Gastrocnemius medialis (tissue), 4 donors: ENCODE data around the gene FBXO5. TPM values are rescaled to one million over a fixed set of nuclear protein-coding genes. Genes with fewer than 3 reads are reported as not detected.

ENCODE experiments used
- ATAC-seq, 2 donors: fragments of 150-250 bp; one replicate each; pipeline ENCODE4 v1.9.1; 2016
- DNase-seq, 2 donors: peaks; one replicate each; pipeline ENCODE4 v3.0.0-alpha.2; 2019
- H3K27ac ChIP-seq, 4 donors: fragments of 200-600 bp; sonication (generic); 1 replicate in 1 of 4; 2 replicates in 3 of 4; pipeline ENCODE4 v1.5.1; 2016 to 2018; ENCODE audit warnings: mild to moderate bottlenecking in 2 of 4, moderate library complexity in 1 of 4
- H3K27me3 ChIP-seq, 3 donors: fragments of 200-600 bp; sonication (generic) in 2 of 3; 1 replicate in 1 of 3; 2 replicates in 2 of 3; pipeline versions ENCODE4 v1.5.1 to v1.6.0; 2016 to 2019; ENCODE audit warnings: mild to moderate bottlenecking in 1 of 3, moderate library complexity in 1 of 3
- H3K36me3 ChIP-seq, 2 donors: fragments of 200-600 bp; sonication (generic) in 1 of 2; one replicate each; pipeline ENCODE4 v1.5.1; 2017 to 2018
- H3K4me1 ChIP-seq, 2 donors: fragments of 200-600 bp; sonication (generic) in 1 of 2; one replicate each; pipeline ENCODE4 v1.5.1; 2016 to 2017; ENCODE audit warnings: mild to moderate bottlenecking in 2 of 2
- H3K4me3 ChIP-seq, 4 donors: fragments of 200-600 bp; sonication (generic) in 3 of 4; 1 replicate in 1 of 4; 2 replicates in 3 of 4; pipeline ENCODE4 v1.5.1; 2016 to 2019; ENCODE audit warnings: mild to moderate bottlenecking in 2 of 4
- H3K9me3 ChIP-seq, 3 donors: fragments of 200-600 bp; sonication (generic) in 2 of 3; 1 replicate in 1 of 3; 2 replicates in 2 of 3; pipeline ENCODE4 v1.5.1; 2016 to 2019
- CTCF ChIP-seq, 5 experiments: fragments of 450-650 bp in 3 of 5; fragments of 200-600 bp in 2 of 5; sonication (generic) in 2 of 5; IDR thresholded peaks in 4 of 5; conservative IDR thresholded peaks in 1 of 5; 1 replicate in 4 of 5; 2 replicates in 1 of 5; pipeline ENCODE4 v1.5.1; 2016 to 2019; ENCODE audit warnings: antibody characterized with exemption in 5 of 5, mild to moderate bottlenecking in 3 of 5, moderate library complexity in 3 of 5
- POLR2A ChIP-seq, 2 donors: fragments of 450-650 bp; IDR thresholded peaks; one replicate each; pipeline ENCODE4 v1.6.1; 2017; ENCODE audit warnings: antibody characterized with exemption in 2 of 2, mild to moderate bottlenecking in 2 of 2, moderate library complexity in 2 of 2
- in situ Hi-C, 4 donors: fragments of 200-750 bp; cut with MboI; loops; one replicate each; pipeline versions ENCODE4 v1.15.0 to v1.8.0; 2017; ENCODE audit warnings: low sequenced_read_pairs in 4 of 4
- intact Hi-C: fragments of 100-400 bp; cut with DNase I; formaldehyde crosslinking; loops from one replicate; pipeline ENCODE4 v1.15.1; 2023; ENCODE audit warnings: low total_unique reads
- total RNA-seq, 4 donors: library from RNA; depleted of rRNA; stranded (reverse); fragments of >200 nt; gene quantifications; one replicate each; pipeline versions ENCODE4 v1.1.0 to v1.2.3, GENCODE V29; 2016

Gene FBXO5
- total RNA-seq, 4 donors from 2014 or later = 0.78 to 1.9 (median 1.0) TPM

GRCh38 chr6:152952045-152952444, 30.8 kb downstream of the FBXO5 start:
- Histone ChIP-seq H3K36me3 (no peaks in the 10 kb centered on the region), H3K27ac (no peak overlapping the region), H3K9me3 (no peaks in the 10 kb centered on the region), H3K4me3 (no peak overlapping the region), H3K27me3 (no peaks in the 10 kb centered on the region), H3K4me1 (peaks cover 2 to 4% of the 10 kb centered on the region in 2 donors)
- TF ChIP-seq CTCF (IDR thresholded peaks at IDR 0.05 in 4 of 5, conservative IDR thresholded peaks at IDR 0.05 in 1 of 5) (no peak), POLR2A (IDR thresholded peaks at IDR 0.05) (no peak)
- no peak for ATAC-seq
- no peak for DNase-seq
- intact Hi-C loops = no loop called here
- in situ Hi-C loops = loop anchor here in 2 of 4 donors (5.0 to 10.0 kb wide), 2 partner anchors 85 to 97 kb away; no protein-coding TSS in a partner anchor

- H3K36me3 ChIP-seq = no peaks in the 10 kb centered on the region
- ATAC-seq (no peak), DNase-seq (no peak)
- intact Hi-C loops = no loop called here
- in situ Hi-C loops = loop anchor here in 2 of 4 donors (5.0 to 10.0 kb wide), 2 partner anchors 83 to 95 kb away; no protein-coding TSS in a partner anchor
- H3K9me3 ChIP-seq = no peaks in the 10 kb centered on the region
- H3K27me3 ChIP-seq = no peaks in the 10 kb centered on the region
- no peak overlapping the region for H3K27ac ChIP-seq
- H3K4me3 ChIP-seq = no peak overlapping the region
- H3K4me1 ChIP-seq = peaks cover 4 to 9% of the 10 kb centered on the region in 2 donors
- TF ChIP-seq POLR2A (IDR thresholded peaks at IDR 0.05) = no peak
- TF ChIP-seq CTCF (IDR thresholded peaks at IDR 0.05 in 4 of 5, conservative IDR thresholded peaks at IDR 0.05 in 1 of 5) = no peak
Measured at GRCh38 chr6:152950240-152950639, 32.6 kb downstream of the FBXO5 start.

- in situ Hi-C loops = no loop called here
Measured at GRCh38 chr6:152948150-152948768, 34.6 kb downstream of the FBXO5 start.

GRCh38 chr6:152946995-152947394, 35.8 kb downstream of the FBXO5 start:
- no peaks in the 10 kb centered on the region for H3K9me3 ChIP-seq
- no peaks in the 10 kb centered on the region for H3K27me3 ChIP-seq
- in situ Hi-C loops (no loop called here), intact Hi-C loops (no loop called here)
- TF ChIP-seq POLR2A (IDR thresholded peaks at IDR 0.05) (no peak), CTCF (IDR thresholded peaks at IDR 0.05 in 4 of 5, conservative IDR thresholded peaks at IDR 0.05 in 1 of 5) (no peak)
- H3K4me1 ChIP-seq = peaks cover 8 to 14% of the 10 kb centered on the region in 2 donors
- H3K4me3 ChIP-seq = no peak overlapping the region
- H3K27ac ChIP-seq = no peak overlapping the region
- DNase-seq (no peak), ATAC-seq (no peak)
- no peaks in the 10 kb centered on the region for H3K36me3 ChIP-seq

More at GRCh38 chr6:152948150-152948768, 34.6 kb downstream of the FBXO5 start:
- TF ChIP-seq CTCF (IDR thresholded peaks at IDR 0.05 in 4 of 5, conservative IDR thresholded peaks at IDR 0.05 in 1 of 5) (peak; percentile 52 to 72 (median 69)), POLR2A (IDR thresholded peaks at IDR 0.05) (no peak)
- Histone ChIP-seq H3K4me1 (peaks cover 4 to 9% of the 10 kb centered on the region in 2 donors), H3K27me3 (no peaks in the 10 kb centered on the region), H3K9me3 (no peaks in the 10 kb centered on the region), H3K27ac (no peak overlapping the region), H3K36me3 (no peaks in the 10 kb centered on the region), H3K4me3 (peak overlapping the region in 1 of 4 donors; percentile 21)
- DNase-seq (no peak), ATAC-seq (peak; percentile 78 to 89)
- intact Hi-C loops = loop anchor here (1.0 to 2.0 kb wide), 2 partner anchors 84 to 395 kb away; no protein-coding TSS in a partner anchor
